Naive thymus-derived CD4-positive, alpha-beta T cell (primary cell): Measurements from ENCODE around the gene HNRNPA1L2. TPM values are rescaled to one million over a fixed set of nuclear protein-coding genes. Genes with fewer than 3 reads are reported as not detected.
"Not testable (repeated sequence)": the region's sequence is repeated elsewhere in the genome, so short reads cannot be mapped to it uniquely, and the experiment has no call there.

Experiments used
- ATAC-seq: fragments of 150-1000 bp; cut with Tn5 transposase; 2 replicates; pipeline ENCODE4 v1.10.0; 2021; ENCODE audit warnings: mild to moderate bottlenecking, moderate library complexity
- CTCF ChIA-PET: fragments of 350-600 bp; sonication (Branson Sonifier 250); formaldehyde crosslinking; loops from one replicate; lab custom pipeline; 2021; ENCODE audit warnings: antibody characterized with exemption; lab: Charles Lee
- POLR2A ChIA-PET: fragments of 350-600 bp; sonication (Branson Sonifier 250); formaldehyde crosslinking; loops from one replicate; lab custom pipeline; 2021; ENCODE audit warnings: antibody characterized with exemption, inconsistent platforms; lab: Charles Lee
- DNase-seq, 9 donors: peaks; one replicate each; pipeline versions ENCODE4 v3.0.0 to v3.0.0-alpha.2; 2020 to 2022; ENCODE audit warnings: mixed read lengths in 1 of 9
- H3K27ac ChIP-seq: one replicate; pipeline ENCODE4 v1.7.0; 2013; ENCODE audit warnings: mild to moderate bottlenecking, low read depth, low read length, moderate library complexity
- H3K27me3 ChIP-seq, 2 donors: one replicate each; pipeline ENCODE4 v1.7.0; 2013; ENCODE audit warnings: low read length in 2 of 2, mild to moderate bottlenecking in 2 of 2, moderate library complexity in 2 of 2; ENCODE audit not compliant: control insufficient read depth in 2 of 2, insufficient read depth in 2 of 2
- H3K36me3 ChIP-seq, 3 experiments: 1 replicate in 2 of 3; 2 replicates in 1 of 3; pipeline ENCODE4 v1.7.0; 2013; ENCODE audit warnings: low read length in 3 of 3, mild to moderate bottlenecking in 3 of 3, moderate library complexity in 1 of 3; ENCODE audit not compliant: insufficient read depth in 3 of 3, control insufficient read depth in 2 of 3
- H3K4me1 ChIP-seq, 2 donors: one replicate each; pipeline ENCODE4 v1.7.0; 2013; ENCODE audit warnings: low read length in 2 of 2, mild to moderate bottlenecking in 2 of 2, moderate library complexity in 1 of 2; ENCODE audit not compliant: control insufficient read depth in 2 of 2, insufficient read depth in 2 of 2
- H3K4me3 ChIP-seq: 2 replicates; pipeline ENCODE4 v1.7.0; 2013; ENCODE audit warnings: mild to moderate bottlenecking, low read length
- H3K9me3 ChIP-seq, 3 experiments: 1 replicate in 2 of 3; 2 replicates in 1 of 3; pipeline ENCODE4 v1.7.0; 2013; ENCODE audit warnings: low read length in 3 of 3; ENCODE audit not compliant: control insufficient read depth in 2 of 3
- H3K27ac Mint-ChIP-seq, 9 donors: one replicate each; pipeline ENCODE4 v1.8.0; 2020 to 2022; ENCODE audit warnings: mixed read lengths in 9 of 9, mild to moderate bottlenecking in 8 of 9, moderate library complexity in 5 of 9, inconsistent platforms in 2 of 9
- H3K27me3 Mint-ChIP-seq, 5 donors: one replicate each; pipeline ENCODE4 v1.8.0; 2021 to 2022; ENCODE audit warnings: mixed read lengths in 5 of 5, mild to moderate bottlenecking in 1 of 5
- H3K36me3 Mint-ChIP-seq, 5 donors: one replicate each; pipeline ENCODE4 v1.8.0; 2020 to 2022; ENCODE audit warnings: mixed read lengths in 5 of 5, mild to moderate bottlenecking in 3 of 5, inconsistent platforms in 1 of 5
- H3K4me1 Mint-ChIP-seq, 7 donors: one replicate each; pipeline ENCODE4 v1.8.0; 2020 to 2022; ENCODE audit warnings: mixed read lengths in 7 of 7, mild to moderate bottlenecking in 3 of 7, inconsistent platforms in 1 of 7
- H3K4me3 Mint-ChIP-seq, 10 donors: one replicate each; pipeline ENCODE4 v1.8.0; 2020 to 2022; ENCODE audit warnings: mild to moderate bottlenecking in 10 of 10, mixed read lengths in 10 of 10, moderate library complexity in 6 of 10, inconsistent platforms in 2 of 10
- H3K9me3 Mint-ChIP-seq, 11 donors: one replicate each; pipeline ENCODE4 v1.8.0; 2020 to 2022; ENCODE audit warnings: mixed read lengths in 11 of 11, mild to moderate bottlenecking in 4 of 11, inconsistent platforms in 1 of 11, moderate library complexity in 1 of 11
- intact Hi-C, 2 donors: fragments of 100-400 bp; cut with micrococcal nuclease; formaldehyde crosslinking; loops; one replicate each; pipeline ENCODE4 v1.15.1; 2023
- polyA plus RNA-seq, 2 donors: library from polyadenylated mRNA; unstranded; fragments of 300-500 nt; fragmentation: Illumina TruSeq; gene quantifications; one replicate each; pipeline ENCODE4 v1.2.3, GENCODE V29; 2021
- total RNA-seq, 6 experiments: library from RNA in 5 of 6; stranded (reverse) in 5 of 6; gene quantifications; 1 replicate in 5 of 6; 2 replicates in 1 of 6; pipeline ENCODE4 v1.2.3 and lab custom pipeline; 2021 to 2026

Gene HNRNPA1L2
- total and polyA plus RNA-seq, 7 experiments from 2014 or later = 8.0 to 21.1 (median 13.8) TPM

- Histone ChIP-seq H3K27ac (no peak overlapping the region), H3K27me3 (no peaks in the 10 kb centered on the region), H3K36me3 (peaks cover 3 to 31% (median 6%) of the 10 kb centered on the region in 3 experiments), H3K4me3 (no peak overlapping the region), H3K9me3 (no peaks in the 10 kb centered on the region), H3K4me1 (no peaks in the 10 kb centered on the region)
- no peaks in the 10 kb centered on the region for H3K27me3 Mint-ChIP-seq
- CTCF ChIA-PET = interaction anchor here (0.7 kb wide), 1 partner anchor 778 kb away, joined by 3 read pairs; no protein-coding TSS in a partner anchor
- ATAC-seq (no peak), DNase-seq (no peak)
- intact Hi-C loops = loop anchor here in 1 of 2 donors (5.0 kb wide), 1 partner anchor 67 kb away; the partner anchor contains the start of gene CNMD
- H3K4me3 Mint-ChIP-seq = no peak overlapping the region
- POLR2A ChIA-PET = interaction anchor here (0.9 kb wide), 1 partner anchor 54 kb away, joined by 3 read pairs; no protein-coding TSS in a partner anchor
- H3K9me3 Mint-ChIP-seq = no peaks in the 10 kb centered on the region
- H3K36me3 Mint-ChIP-seq = peaks cover under 1 to 40% (median 20%) of the 10 kb centered on the region in 5 donors
- H3K4me1 Mint-ChIP-seq = peaks cover 0 to 22% (median 14%) of the 10 kb centered on the region in 7 donors
- peak overlapping the region in 1 of 9 donors; percentile 73 for H3K27ac Mint-ChIP-seq
Measured at GRCh38 chr13:52670726-52671125, 28.5 kb downstream of the HNRNPA1L2 start.

- Histone ChIP-seq H3K9me3 (no peaks in the 10 kb centered on the region), H3K27ac (no peak overlapping the region), H3K4me1 (no peaks in the 10 kb centered on the region), H3K36me3 (peaks cover 3 to 38% (median 10%) of the 10 kb centered on the region in 3 experiments), H3K27me3 (no peaks in the 10 kb centered on the region), H3K4me3 (no peak overlapping the region)
- no peak for ATAC-seq
- H3K36me3 Mint-ChIP-seq = peaks cover 4 to 43% (median 19%) of the 10 kb centered on the region in 5 donors
- no peak overlapping the region for H3K27ac Mint-ChIP-seq
- intact Hi-C loops = loop anchor here in 1 of 2 donors (5.0 kb wide), 1 partner anchor 64 kb away; the partner anchor contains the start of gene CNMD
- CTCF ChIA-PET = no interaction called here
- H3K27me3 Mint-ChIP-seq = no peaks in the 10 kb centered on the region
- peaks cover 0 to 29% (median 15%) of the 10 kb centered on the region in 7 donors for H3K4me1 Mint-ChIP-seq
- no peaks in the 10 kb centered on the region for H3K9me3 Mint-ChIP-seq
- DNase-seq = no peak
- H3K4me3 Mint-ChIP-seq = no peak overlapping the region
- POLR2A ChIA-PET = no interaction called here
Measured at GRCh38 chr13:52673465-52673864, 31.2 kb downstream of the HNRNPA1L2 start.

GRCh38 chr13:52677823-52678222 lies 35.6 kb downstream of the HNRNPA1L2 start:
- ChIA-PET POLR2A (no interaction called here), CTCF (interaction anchor here (0.7 kb wide), 1 partner anchor 11 kb away, joined by 3 read pairs; no protein-coding TSS in a partner anchor)
- no peak overlapping the region for H3K27ac ChIP-seq
- H3K27me3 Mint-ChIP-seq = no peaks in the 10 kb centered on the region
- no peaks in the 10 kb centered on the region for H3K27me3 ChIP-seq
- intact Hi-C loops = no loop called here
- H3K27ac Mint-ChIP-seq = peak overlapping the region in 3 of 9 donors; percentile 2 to 38 (median 6)
- H3K4me1 Mint-ChIP-seq = peaks cover 0 to 14% (median 7%) of the 10 kb centered on the region in 7 donors
- H3K9me3 Mint-ChIP-seq = no peaks in the 10 kb centered on the region
- no peaks in the 10 kb centered on the region for H3K9me3 ChIP-seq
- H3K36me3 ChIP-seq = peaks cover 3 to 52% (median 10%) of the 10 kb centered on the region in 3 experiments
- ATAC-seq (no peak), DNase-seq (no peak)
- H3K4me1 ChIP-seq = no peaks in the 10 kb centered on the region
- H3K36me3 Mint-ChIP-seq = peaks cover 8 to 41% (median 26%) of the 10 kb centered on the region in 5 donors
- H3K4me3 ChIP-seq = no peak overlapping the region
- no peak overlapping the region for H3K4me3 Mint-ChIP-seq

GRCh38 chr13:52685806-52686205 lies 43.6 kb downstream of the HNRNPA1L2 start:
- peaks cover 0 to 27% (median 4%) of the 10 kb centered on the region in 3 experiments for H3K36me3 ChIP-seq
- POLR2A ChIA-PET, H3K27me3 ChIP-seq, H3K4me3 Mint-ChIP-seq, DNase-seq, H3K4me1 ChIP-seq, CTCF ChIA-PET, ATAC-seq, H3K4me3 ChIP-seq, H3K27me3 Mint-ChIP-seq, H3K9me3 ChIP-seq, intact Hi-C loops, H3K9me3 Mint-ChIP-seq, H3K27ac ChIP-seq: not testable (repeated sequence)
- Mint-ChIP-seq H3K4me1 (peaks cover 0 to 10% (median 6%) of the 10 kb centered on the region in 7 donors), H3K36me3 (peaks cover 5 to 63% (median 22%) of the 10 kb centered on the region in 5 donors), H3K27ac (peak overlapping the region in 1 of 9 donors; percentile 41)

GRCh38 chr13:52686376-52686775 lies 44.1 kb downstream of the HNRNPA1L2 start:
- Mint-ChIP-seq H3K27ac (no peak overlapping the region), H3K4me1 (peaks cover 0 to 13% (median 11%) of the 10 kb centered on the region in 7 donors), H3K4me3 (no peak overlapping the region), H3K9me3 (no peaks in the 10 kb centered on the region), H3K36me3 (peaks cover 5 to 62% (median 24%) of the 10 kb centered on the region in 5 donors), H3K27me3 (no peaks in the 10 kb centered on the region)
- Histone ChIP-seq H3K36me3 (peaks cover 0 to 23% (median 4%) of the 10 kb centered on the region in 3 experiments), H3K27ac (no peak overlapping the region), H3K9me3 (no peaks in the 10 kb centered on the region), H3K4me1 (no peaks in the 10 kb centered on the region), H3K4me3 (no peak overlapping the region), H3K27me3 (no peaks in the 10 kb centered on the region)
- POLR2A ChIA-PET = no interaction called here
- ATAC-seq (no peak), DNase-seq (no peak)
- CTCF ChIA-PET = no interaction called here
- intact Hi-C loops = no loop called here

Other genes with a start within 250 kb of the HNRNPA1L2 start
- under 1 TPM; 0.22 to 0.54 (median 0.29) TPM for gene THSD1, start 236.3 kb upstream of the HNRNPA1L2 start, total RNA-seq
- under 1 TPM; 0.12 to 0.46 TPM for gene THSD1, start 236.3 kb upstream of the HNRNPA1L2 start, polyA plus RNA-seq
- gene VPS36, start 191.8 kb upstream of the HNRNPA1L2 start, total RNA-seq = 10 to 100 TPM; 40.4 to 53.7 (median 49.5) TPM
- gene VPS36, start 191.8 kb upstream of the HNRNPA1L2 start, polyA plus RNA-seq = 10 to 100 TPM; 23.1 to 31.3 TPM
- 10 to 100 TPM; 12.0 to 59.9 (median 27.7) TPM for gene CKAP2, start 187.0 kb upstream of the HNRNPA1L2 start, total RNA-seq
- gene CKAP2, start 187.0 kb upstream of the HNRNPA1L2 start, polyA plus RNA-seq = 10 to 100 TPM; 12.2 to 12.6 TPM
- gene SUGT1, start 10.4 kb downstream of the HNRNPA1L2 start, total RNA-seq = 10 to 100 TPM; 21.3 to 49.0 (median 33.8) TPM
- 10 to 100 TPM; 40.6 to 47.6 TPM for gene SUGT1, start 10.4 kb downstream of the HNRNPA1L2 start, polyA plus RNA-seq
- not detected for gene CNMD, start 97.4 kb downstream of the HNRNPA1L2 start, total RNA-seq
- under 1 TPM in 1 of 2 donors, not detected in 1; 0.13 TPM for gene CNMD, start 97.4 kb downstream of the HNRNPA1L2 start, polyA plus RNA-seq
- not detected for gene PCDH8, start 206.2 kb downstream of the HNRNPA1L2 start, total RNA-seq
- gene PCDH8, start 206.2 kb downstream of the HNRNPA1L2 start, polyA plus RNA-seq = not detected